ENCODE data around the gene RAB3A. TPM values are rescaled to one million over a fixed set of nuclear protein-coding genes. Genes with fewer than 3 reads are reported as not detected.

The RAB3A gene
- total and polyA plus RNA-seq, 2 donors (not counting 3 experiments of a cell fraction or from before 2014, with no cell fraction given): 0.88 to 0.90 TPM

- H3K36me3 ChIP-seq (ENCODE audit: control insufficient read depth in 2 of 2, extremely low read depth in 1 of 2, insufficient read depth in 2 of 2, low read length in 2 of 2): peaks cover 0 to 16% of the 10 kb centered on the region in 2 experiments
- no peaks in the 10 kb centered on the region for H4K20me1 ChIP-seq (replicated peaks; ENCODE audit: control insufficient read depth, extremely low read depth, insufficient read depth, low read length)
- no peak for TF ChIP-seq MYC (IDR thresholded peaks at IDR 0.05; ENCODE audit: low read depth, low read length)
- TF ChIP-seq JUN (IDR thresholded peaks at IDR 0.05; ENCODE audit: borderline replicate concordance, insufficient read depth, insufficient read length, low read depth): no peak
- no peak for TF ChIP-seq POLR2AphosphoS5 (IDR thresholded peaks at IDR 0.05; ENCODE audit: insufficient read depth, low read depth, low read length)
- no peak for TF ChIP-seq GATA2 (IDR thresholded peaks at IDR 0.05; ENCODE audit: insufficient read depth, insufficient read length, low read depth, low read length)
- no peak for TF ChIP-seq EZH2 (IDR thresholded peaks at IDR 0.05; ENCODE audit: borderline replicate concordance, low read depth, low read length, severe bottlenecking)
- no peak for TF ChIP-seq POLR2A (IDR thresholded peaks at IDR 0.05; ENCODE audit: low read depth, low read length)
- TF ChIP-seq CTCF (IDR thresholded peaks at IDR 0.05; ENCODE audit: extremely low read depth in 1 of 2, insufficient read depth in 1 of 2, low read depth in 1 of 2, low read length in 2 of 2): no peak
- no peak for TF ChIP-seq FOS (IDR thresholded peaks at IDR 0.05; ENCODE audit: borderline replicate concordance, insufficient read depth, low read length)
- TF ChIP-seq MAX (IDR thresholded peaks at IDR 0.05; ENCODE audit: insufficient read depth, insufficient read length): no peak
- H3K4me3 ChIP-seq (replicated peaks in 1 of 3; ENCODE audit: insufficient read depth in 1 of 3, low read depth in 1 of 3, low read length in 3 of 3): no peak overlapping the region
- no TSS peak for BruUV-seq (replicated peaks)
- no peaks in the 10 kb centered on the region for H3K9me3 ChIP-seq (replicated peaks; ENCODE audit: control insufficient read depth, insufficient read depth, low read length)
- no peak overlapping the region for H3K27ac ChIP-seq (ENCODE audit: insufficient read depth, low read depth, low read length)
- dilution Hi-C loops (cut with MboI; ENCODE audit: extremely low pct_ligation_motif_present, low sequenced_read_pairs): no loop called here
- no peak overlapping the region for H2AFZ ChIP-seq (ENCODE audit: low read depth, low read length)
- H3K4me2 ChIP-seq (ENCODE audit: insufficient read depth, low read length): no peak overlapping the region
- no peak overlapping the region for H3K9ac ChIP-seq (replicated peaks; ENCODE audit: extremely low read depth, insufficient read depth, low read length)
- FAIRE-seq: no peak
- no peak for DNase-seq (ENCODE audit: low read depth, low spot score)
- ChIA-PET CTCF (interaction anchor here (1.2 to 1.3 kb wide), 3 partner anchors 11 to 171 kb away, joined by 3 to 7 read pairs (median 4); no protein-coding TSS in a partner anchor), POLR2A (interaction anchor here (0.6 kb wide), 1 partner anchor 12 kb away, joined by 3 read pairs; no protein-coding TSS in a partner anchor)
- H3K4me1 ChIP-seq (ENCODE audit: control insufficient read depth, extremely low read depth, insufficient read depth, low read length): peaks cover 23% of the 10 kb centered on the region
- no peaks in the 10 kb centered on the region for H3K9me1 ChIP-seq (replicated peaks; ENCODE audit: control insufficient read depth, extremely low read depth, insufficient read depth, low read length)
- peaks cover 11% of the 10 kb centered on the region for H3K79me2 ChIP-seq (ENCODE audit: control insufficient read depth, insufficient read depth, low read length)
- no peaks in the 10 kb centered on the region for H3K27me3 ChIP-seq (ENCODE audit: control insufficient read depth in 2 of 2, insufficient read depth in 2 of 2, low read length in 2 of 2)
- intact Hi-C loops (cut with micrococcal nuclease): no loop called here
These were observed 46.3 kb downstream of the RAB3A start for GRCh38 chr19:18157465-18158063.
